T-cell (primary cell): ENCODE measurements around the gene TET2. TPM values are rescaled to one million over a fixed set of nuclear protein-coding genes. Genes with fewer than 3 reads are reported as not detected.
A peak's percentile ranks its signal among the peaks of the same experiment; 100 is the strongest.

Experiments used
- ATAC-seq, 4 experiments: fragments of 200-7000 bp in 3 of 4; fragments of 150-1000 bp in 1 of 4; cut with Tn5 transposase; replicated peaks in 1 of 4; 1 replicate in 3 of 4; 2 replicates in 1 of 4; pipeline ENCODE4 v1.10.0; 2021; ENCODE audit warnings: moderate library complexity in 3 of 4, mild to moderate bottlenecking in 2 of 4, moderate number of reproducible peaks in 1 of 4
- CTCF ChIA-PET, 2 donors: fragments of 300-600 bp; sonication (Branson Sonifier 250); formaldehyde crosslinking; loops; one replicate each; lab custom pipeline; 2022; ENCODE audit warnings: antibody characterized with exemption in 2 of 2; lab: Charles Lee
- POLR2A ChIA-PET, 2 donors: fragments of 300-600 bp; sonication (Branson Sonifier 250); formaldehyde crosslinking; loops; one replicate each; lab custom pipeline; 2022; ENCODE audit warnings: antibody characterized with exemption in 2 of 2; lab: Charles Lee
- DNase-seq, 35 experiments: peaks; one replicate each; pipeline versions ENCODE4 v3.0.0 to v3.0.0-alpha.2; 2013 to 2023
- H3K27ac ChIP-seq: one replicate; pipeline ENCODE4 v1.5.1; 2013; ENCODE audit warnings: low read length
- H3K27me3 ChIP-seq, 2 experiments: replicated peaks in 1 of 2; 1 replicate in 1 of 2; 2 replicates in 1 of 2; pipeline versions ENCODE4 v1.6.1 to v1.7.0; 2013; ENCODE audit warnings: low read length in 1 of 2, mixed read lengths in 1 of 2; ENCODE audit not compliant: control insufficient read depth in 2 of 2, insufficient read depth in 2 of 2; ENCODE audit errors: extremely low read depth in 1 of 2
- H3K36me3 ChIP-seq, 2 donors: 1 replicate in 1 of 2; 2 replicates in 1 of 2; pipeline versions ENCODE4 v1.6.1 to v1.7.0; 2013; ENCODE audit warnings: low read length in 1 of 2; ENCODE audit not compliant: control insufficient read depth in 2 of 2, insufficient read depth in 1 of 2; ENCODE audit errors: extremely low read depth in 1 of 2
- H3K4me1 ChIP-seq, 2 experiments: 1 replicate in 1 of 2; 2 replicates in 1 of 2; pipeline versions ENCODE4 v1.6.1 to v1.7.0; 2013; ENCODE audit warnings: low read length in 2 of 2, mixed read lengths in 1 of 2; ENCODE audit not compliant: insufficient read depth in 2 of 2, control insufficient read depth in 1 of 2; ENCODE audit errors: extremely low read depth in 1 of 2
- H3K4me3 ChIP-seq, 2 donors: 1 replicate in 1 of 2; 2 replicates in 1 of 2; pipeline versions ENCODE4 v1.5.1 to v1.7.0; 2013; ENCODE audit warnings: mild to moderate bottlenecking in 2 of 2, low read length in 1 of 2, moderate library complexity in 1 of 2; ENCODE audit not compliant: control insufficient read depth in 1 of 2; ENCODE audit errors: extremely low read depth in 1 of 2
- H3K9me3 ChIP-seq: 2 replicates; pipeline ENCODE4 v1.7.0; 2013
- H3K27ac Mint-ChIP-seq, 2 donors: one replicate each; pipeline ENCODE4 v1.8.0; 2020 to 2021; ENCODE audit warnings: mild to moderate bottlenecking in 2 of 2, mixed read lengths in 2 of 2
- H3K27me3 Mint-ChIP-seq, 2 donors: one replicate each; pipeline ENCODE4 v1.8.0; 2021 to 2022; ENCODE audit warnings: mixed read lengths in 2 of 2
- H3K36me3 Mint-ChIP-seq: one replicate; pipeline ENCODE4 v1.8.0; 2021; ENCODE audit warnings: mixed read lengths
- H3K4me1 Mint-ChIP-seq, 3 donors: one replicate each; pipeline ENCODE4 v1.8.0; 2020 to 2022; ENCODE audit warnings: mixed read lengths in 3 of 3, mild to moderate bottlenecking in 1 of 3
- H3K4me3 Mint-ChIP-seq, 3 donors: one replicate each; pipeline ENCODE4 v1.8.0; 2020 to 2022; ENCODE audit warnings: mild to moderate bottlenecking in 3 of 3, mixed read lengths in 3 of 3, moderate library complexity in 3 of 3
- H3K9me3 Mint-ChIP-seq, 3 donors: one replicate each; pipeline ENCODE4 v1.8.0; 2020 to 2022; ENCODE audit warnings: mixed read lengths in 3 of 3
- WGBS: methylation state at CpG from one replicate; pipeline ENCODE4 v1.1.5; 2013; ENCODE audit warnings: missing lambda C conversion rate; ENCODE audit not compliant: insufficient coverage; 5-methylcytosine and 5-hydroxymethylcytosine counted together
- total RNA-seq, 35 experiments: library from RNA in 6 of 35; stranded (reverse) in 6 of 35; fragments of 120-200 nt in 1 of 35; gene quantifications; one replicate each; pipeline versions ENCODE4 v1.2.1 to v1.2.4 and lab custom pipeline; 2013 to 2026

Gene TET2
- total RNA-seq, 5 donors from 2014 or later (not counting 1 experiment from before 2014, with no cell fraction given), result 17.0 to 41.9 (median 18.6) TPM

DNA sequence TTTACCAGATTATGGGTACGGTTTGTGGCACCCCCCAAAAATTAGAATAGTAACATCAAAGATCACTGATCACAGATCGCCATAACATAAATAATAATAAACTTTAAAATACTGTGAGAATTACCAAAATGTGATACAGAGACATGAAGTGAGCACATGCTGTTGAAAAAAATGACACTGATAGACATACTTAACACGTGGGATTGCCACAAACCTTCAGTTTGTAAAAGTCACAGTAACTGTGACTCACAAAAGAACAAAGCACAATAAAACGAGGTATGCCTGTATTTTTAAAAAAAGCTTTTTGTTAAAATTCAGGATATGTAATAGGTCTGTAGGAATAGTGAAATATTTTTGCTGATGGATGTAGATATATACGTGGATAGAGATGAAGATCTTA lies 93.4 kb downstream of the TET2 start:
- Mint-ChIP-seq H3K36me3 (peaks cover 63% of the 10 kb centered on the region), H3K27me3 (no peaks in the 10 kb centered on the region), H3K4me1 (peaks cover 8 to 20% (median 16%) of the 10 kb centered on the region in 3 donors), H3K4me3 (no peak overlapping the region), H3K27ac (no peak overlapping the region), H3K9me3 (no peaks in the 10 kb centered on the region)
- WGBS, result 100% methylated on average over 1 of the region's 5 CpGs
- H3K4me3 ChIP-seq, result no peak overlapping the region
- no peaks in the 10 kb centered on the region for H3K4me1 ChIP-seq
- DNase-seq (no peak), ATAC-seq (no peak)
- ChIA-PET CTCF (no interaction called here), POLR2A (interaction anchor here in 1 of 2 donors (0.7 kb wide), 1 partner anchor 11 kb away, joined by 3 read pairs; no protein-coding TSS in a partner anchor)
- no peaks in the 10 kb centered on the region for H3K27me3 ChIP-seq
- H3K9me3 ChIP-seq, result no peaks in the 10 kb centered on the region
- H3K36me3 ChIP-seq, result peaks cover 3 to 17% of the 10 kb centered on the region in 2 donors
- H3K27ac ChIP-seq, result no peak overlapping the region

DNA sequence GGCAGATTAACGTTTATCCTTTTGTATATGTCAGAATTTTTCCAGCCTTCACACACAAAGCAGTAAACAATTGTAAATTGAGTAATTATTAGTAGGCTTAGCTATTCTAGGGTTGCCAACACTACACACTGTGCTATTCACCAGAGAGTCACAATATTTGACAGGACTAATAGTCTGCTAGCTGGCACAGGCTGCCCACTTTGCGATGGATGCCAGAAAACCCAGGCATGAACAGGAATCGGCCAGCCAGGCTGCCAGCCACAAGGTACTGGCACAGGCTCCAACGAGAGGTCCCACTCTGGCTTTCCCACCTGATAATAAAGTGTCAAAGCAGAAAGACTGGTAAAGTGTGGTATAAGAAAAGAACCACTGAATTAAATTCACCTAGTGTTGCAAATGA lies 94.8 kb downstream of the TET2 start:
- DNase-seq, result no peak
- no peaks in the 10 kb centered on the region for H3K4me1 ChIP-seq
- peaks cover 4 to 12% (median 5%) of the 10 kb centered on the region in 3 donors for H3K4me1 Mint-ChIP-seq
- no peak for ATAC-seq
- no peaks in the 10 kb centered on the region for H3K9me3 ChIP-seq
- peaks cover 3 to 8% of the 10 kb centered on the region in 2 donors for H3K36me3 ChIP-seq
- 100% methylated on average over 2 of the region's 4 CpGs for WGBS
- H3K9me3 Mint-ChIP-seq, result no peaks in the 10 kb centered on the region
- H3K4me3 ChIP-seq, result no peak overlapping the region
- no peak overlapping the region for H3K4me3 Mint-ChIP-seq
- CTCF ChIA-PET, result no interaction called here
- POLR2A ChIA-PET, result no interaction called here
- no peak overlapping the region for H3K27ac ChIP-seq
- H3K27me3 Mint-ChIP-seq, result no peaks in the 10 kb centered on the region
- H3K27me3 ChIP-seq, result no peaks in the 10 kb centered on the region
- peaks cover 51% of the 10 kb centered on the region for H3K36me3 Mint-ChIP-seq
- H3K27ac Mint-ChIP-seq, result no peak overlapping the region

DNA sequence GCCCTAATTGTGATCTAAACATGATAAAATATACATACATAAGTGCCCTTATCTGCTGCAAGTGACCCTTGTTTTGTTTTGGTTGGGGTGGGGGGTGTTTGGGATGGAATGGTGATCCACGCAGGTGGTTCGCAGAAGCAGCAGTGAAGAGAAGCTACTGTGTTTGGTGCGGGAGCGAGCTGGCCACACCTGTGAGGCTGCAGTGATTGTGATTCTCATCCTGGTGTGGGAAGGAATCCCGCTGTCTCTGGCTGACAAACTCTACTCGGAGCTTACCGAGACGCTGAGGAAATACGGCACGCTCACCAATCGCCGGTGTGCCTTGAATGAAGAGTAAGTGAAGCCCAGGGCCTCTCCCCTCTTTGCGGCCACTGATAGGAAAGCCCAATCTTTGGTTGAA lies 96.8 kb downstream of the TET2 start:
- Histone ChIP-seq H3K27ac (no peak overlapping the region), H3K9me3 (no peaks in the 10 kb centered on the region), H3K36me3 (peaks cover 3 to 8% of the 10 kb centered on the region in 2 donors), H3K4me1 (no peaks in the 10 kb centered on the region), H3K27me3 (no peaks in the 10 kb centered on the region), H3K4me3 (no peak overlapping the region)
- Mint-ChIP-seq H3K27ac (peak overlapping the region in 1 of 2 donors; percentile 13), H3K4me1 (peaks cover 0 to 4% (median 0%) of the 10 kb centered on the region in 3 donors), H3K36me3 (peaks cover 39% of the 10 kb centered on the region), H3K4me3 (no peak overlapping the region), H3K9me3 (no peaks in the 10 kb centered on the region), H3K27me3 (no peaks in the 10 kb centered on the region)
- ChIA-PET POLR2A (no interaction called here), CTCF (no interaction called here)
- over 99% methylated on average over 12 of the region's 13 CpGs for WGBS
- no peak for ATAC-seq
- DNase-seq, result no peak

DNA sequence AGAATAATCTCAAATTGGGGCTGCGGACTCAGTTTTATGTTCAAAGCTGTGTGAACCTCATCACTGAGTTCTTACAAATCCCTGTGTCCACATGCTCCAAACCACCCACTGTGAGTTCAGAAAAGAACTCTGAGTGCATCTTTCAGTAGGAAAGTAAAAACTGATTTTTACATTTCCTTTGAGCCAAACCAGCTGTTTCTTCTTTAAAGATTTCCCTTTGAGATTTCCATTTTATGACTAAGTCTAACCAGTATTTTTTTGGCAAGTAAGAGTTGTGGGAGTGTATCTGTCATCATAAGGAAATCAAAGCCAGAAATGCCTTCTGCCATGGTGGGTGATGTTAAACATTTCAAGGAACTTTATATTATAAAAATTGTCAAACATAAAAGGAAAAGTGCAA lies 100.0 kb downstream of the TET2 start:
- ChIA-PET POLR2A (no interaction called here), CTCF (interaction anchor here in 1 of 2 donors (1.4 kb wide), 1 partner anchor 227 kb away, joined by 3 read pairs; the partner anchor contains the start of gene PPA2)
- DNase-seq (no peak), ATAC-seq (no peak)
- no peak overlapping the region for H3K27ac ChIP-seq
- Mint-ChIP-seq H3K27me3 (no peaks in the 10 kb centered on the region), H3K4me3 (no peak overlapping the region), H3K36me3 (peaks cover 39% of the 10 kb centered on the region), H3K9me3 (peaks cover 0 to under 1% (median 0%) of the 10 kb centered on the region in 3 donors), H3K27ac (no peak overlapping the region), H3K4me1 (no peaks in the 10 kb centered on the region)
- H3K36me3 ChIP-seq, result peaks cover 3 to 11% of the 10 kb centered on the region in 2 donors
- no peaks in the 10 kb centered on the region for H3K4me1 ChIP-seq
- no peaks in the 10 kb centered on the region for H3K27me3 ChIP-seq
- no CpG with 5 or more reads among the region's 1 CpG for WGBS
- no peak overlapping the region for H3K4me3 ChIP-seq
- peaks cover 1% of the 10 kb centered on the region for H3K9me3 ChIP-seq

DNA sequence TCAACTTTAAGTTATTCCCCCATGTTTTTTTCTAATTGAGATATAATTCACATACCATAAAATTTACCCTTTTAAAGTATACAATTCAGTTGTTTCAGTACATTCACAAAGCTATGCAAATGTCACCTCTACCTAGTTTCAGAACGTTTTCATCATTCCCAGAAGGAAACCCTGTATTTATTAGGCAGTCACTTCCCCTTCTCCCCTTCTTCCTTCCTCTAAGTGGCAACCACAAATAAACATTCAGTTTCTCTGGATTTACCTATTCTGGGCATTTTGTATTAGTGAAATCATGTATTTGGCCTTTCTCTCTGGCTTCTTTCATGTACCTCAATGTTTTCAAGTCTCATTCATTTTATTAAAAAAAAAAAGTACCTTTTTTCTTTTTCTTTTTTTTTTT lies 101.9 kb downstream of the TET2 start:
- H3K27ac Mint-ChIP-seq, result no peak overlapping the region
- no peaks in the 10 kb centered on the region for H3K27me3 Mint-ChIP-seq
- Histone ChIP-seq H3K27me3 (no peaks in the 10 kb centered on the region), H3K36me3 (peaks cover under 1 to 9% of the 10 kb centered on the region in 2 donors), H3K4me3 (no peak overlapping the region), H3K27ac (no peak overlapping the region), H3K9me3 (peaks cover 8% of the 10 kb centered on the region), H3K4me1 (no peaks in the 10 kb centered on the region)
- WGBS, result 75% methylated on average over 1 of the region's 1 CpG
- peaks cover 4 to 14% (median 5%) of the 10 kb centered on the region in 3 donors for H3K9me3 Mint-ChIP-seq
- no peak for ATAC-seq
- no peak overlapping the region for H3K4me3 Mint-ChIP-seq
- no peak for DNase-seq
- no peaks in the 10 kb centered on the region for H3K4me1 Mint-ChIP-seq
- CTCF ChIA-PET, result no interaction called here
- peaks cover 42% of the 10 kb centered on the region for H3K36me3 Mint-ChIP-seq
- POLR2A ChIA-PET, result no interaction called here

DNA sequence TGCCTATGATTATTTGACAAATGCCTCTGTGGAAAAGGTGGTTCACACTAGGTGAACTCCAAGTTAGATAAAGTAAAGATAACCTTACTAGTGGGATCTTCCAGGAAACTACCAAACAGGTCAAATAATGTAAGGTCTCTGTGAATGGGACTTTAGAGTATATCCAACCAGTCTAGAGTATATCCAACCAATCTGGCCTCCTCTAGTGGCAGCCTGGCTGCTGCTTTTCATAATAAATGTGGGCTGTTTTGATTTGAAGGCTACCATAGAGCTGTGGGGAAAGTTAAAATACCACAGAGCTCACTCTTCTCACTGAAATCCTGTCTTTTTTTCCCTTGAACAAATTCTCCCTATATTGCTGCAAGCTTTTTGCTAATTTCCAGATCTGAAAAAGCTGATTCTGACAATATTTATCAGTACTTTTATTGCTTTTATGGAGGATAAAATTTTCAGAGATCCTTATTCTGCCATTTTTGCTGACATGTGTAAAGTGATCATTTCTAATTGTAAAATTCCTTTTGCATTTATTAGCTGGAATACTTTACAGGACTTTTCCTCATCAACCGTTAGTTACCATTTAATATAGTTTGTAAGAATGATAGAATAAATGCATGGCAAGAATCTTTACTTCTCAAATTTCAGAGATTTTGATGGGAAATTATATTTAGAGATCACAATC lies 111.3 kb downstream of the TET2 start:
- Mint-ChIP-seq H3K4me1 (no peaks in the 10 kb centered on the region), H3K27me3 (no peaks in the 10 kb centered on the region), H3K36me3 (peaks cover 63% of the 10 kb centered on the region), H3K9me3 (peaks cover 5 to 21% (median 8%) of the 10 kb centered on the region in 3 donors), H3K4me3 (no peak overlapping the region), H3K27ac (no peak overlapping the region)
- no peak overlapping the region for H3K4me3 ChIP-seq
- no peak for DNase-seq
- peaks cover 8% of the 10 kb centered on the region for H3K9me3 ChIP-seq
- ChIA-PET CTCF (no interaction called here), POLR2A (no interaction called here)
- H3K36me3 ChIP-seq, result peaks cover 0 to 2% of the 10 kb centered on the region in 2 donors
- H3K27me3 ChIP-seq, result no peaks in the 10 kb centered on the region
- no peaks in the 10 kb centered on the region for H3K4me1 ChIP-seq
- no CpG with 5 or more reads among the region's 1 CpG for WGBS
- ATAC-seq, result no peak
- no peak overlapping the region for H3K27ac ChIP-seq
